PFSK-1 (cell line): Measurements from ENCODE around the gene RABGAP1L.

Experiments used
- FOXP2 ChIP-seq: optimal IDR thresholded peaks from 2 replicates; pipeline ENCODE3; 2011; ENCODE audit warnings: borderline replicate concordance, control low read depth, inconsistent platforms; ENCODE audit not compliant: insufficient read depth; ENCODE audit errors: extremely low read length, extremely low read depth
- POLR2AphosphoS5 ChIP-seq: IDR thresholded peaks from 2 replicates; pipeline ENCODE4 v1.6.1; 2012; ENCODE audit warnings: low read depth, mild to moderate bottlenecking, control low read depth, low read length, moderate library complexity
- REST ChIP-seq, 2 experiments: IDR thresholded peaks; 2 replicates each; pipeline versions ENCODE4 v1.6.1 to v1.8.0; 2011 to 2012; ENCODE audit warnings: low read depth in 2 of 2, low read length in 2 of 2, control low read depth in 1 of 2, inconsistent platforms in 1 of 2, mild to moderate bottlenecking in 1 of 2, moderate library complexity in 1 of 2; ENCODE audit not compliant: insufficient read depth in 1 of 2
- SIN3A ChIP-seq: IDR thresholded peaks from 2 replicates; pipeline ENCODE4 v1.6.1; 2012; ENCODE audit warnings: mild to moderate bottlenecking, low read length, moderate library complexity, borderline replicate concordance; ENCODE audit not compliant: insufficient read depth
- TAF1 ChIP-seq: IDR thresholded peaks from 2 replicates; pipeline ENCODE4 v1.6.1; 2012; ENCODE audit warnings: low read length, control low read depth, borderline replicate concordance; ENCODE audit not compliant: insufficient read depth

RABGAP1L gene

GRCh38 chr1:174169342-174169741, 10.0 kb downstream of the RABGAP1L start:
- TF ChIP-seq REST (IDR thresholded peaks at IDR 0.05; ENCODE audit: insufficient read depth in 1 of 2, low read depth in 2 of 2, low read length in 2 of 2) (no peak), TAF1 (no peak), POLR2AphosphoS5 (no peak), SIN3A (no peak), FOXP2 (no peak)

GRCh38 chr1:174171073-174171472, 11.8 kb downstream of the RABGAP1L start:
- no peak for TF ChIP-seq POLR2AphosphoS5
- TF ChIP-seq FOXP2 = no peak
- TF ChIP-seq TAF1 = no peak
- no peak for TF ChIP-seq SIN3A
- TF ChIP-seq REST (IDR thresholded peaks at IDR 0.05; ENCODE audit: insufficient read depth in 1 of 2, low read depth in 2 of 2, low read length in 2 of 2) = no peak

GRCh38 chr1:174174461-174175329, 15.4 kb downstream of the RABGAP1L start:
- TF ChIP-seq TAF1 (no peak), REST (IDR thresholded peaks at IDR 0.05; ENCODE audit: insufficient read depth in 1 of 2, low read depth in 2 of 2, low read length in 2 of 2) (no peak), FOXP2 (no peak), POLR2AphosphoS5 (no peak), SIN3A (no peak)

- no peak for TF ChIP-seq FOXP2
- no peak for TF ChIP-seq POLR2AphosphoS5
- TF ChIP-seq REST (IDR thresholded peaks at IDR 0.05; ENCODE audit: insufficient read depth in 1 of 2, low read depth in 2 of 2, low read length in 2 of 2) = no peak
- TF ChIP-seq TAF1 = no peak
- TF ChIP-seq SIN3A = no peak
Measured at GRCh38 chr1:174189428-174190062, 30.2 kb downstream of the RABGAP1L start.
